H1 (cell line): ENCODE measurements around the gene GMNC. TPM values are rescaled to one million over a fixed set of nuclear protein-coding genes. Genes with fewer than 3 reads are reported as not detected.

Source experiments
- EGR1 ChIP-seq: IDR thresholded peaks from 2 replicates; pipeline ENCODE4 v1.6.1; 2011; ENCODE audit warnings: low read depth, low read length, borderline replicate concordance
- JUND ChIP-seq: IDR thresholded peaks from 2 replicates; pipeline ENCODE4 v1.6.1; 2011; ENCODE audit warnings: mild to moderate bottlenecking, improper control_type of control experiment, low read length
- TCF12 ChIP-seq: IDR thresholded peaks from 2 replicates; pipeline ENCODE4 v1.6.1; 2011; ENCODE audit warnings: low read depth, mild to moderate bottlenecking, low read length
- polyA plus RNA-seq, 7 experiments: library from polyadenylated mRNA; depleted of rRNA in 3 of 7; stranded (reverse) in 5 of 7; unstranded in 2 of 7; fragments of >200 nt in 5 of 7; fragments of 200-250 nt in 2 of 7; gene quantifications; 1 replicate in 5 of 7; 2 replicates in 1 of 7; 4 replicates in 1 of 7; pipeline versions ENCODE4 v1.2.1 to v1.2.3, GENCODE V29; 2011 to 2013; ENCODE audit warnings: missing spikeins in 2 of 7, mixed read lengths in 2 of 7
- total RNA-seq: library from RNA; stranded (reverse); fragmentation: NEBNext Ultra II Directional; extraction: Animal tissue kit (Norgen Biotek cat#: 25700); gene quantifications from 2 replicates; pipeline ENCODE4 v1.2.1, GENCODE V29; 2021

The GMNC gene
- total and polyA plus RNA-seq, 2 of the 8 experiments (the other 6 are each of a cell fraction or from before 2014, with no cell fraction given), result 0.05 to 0.24 TPM

DNA sequence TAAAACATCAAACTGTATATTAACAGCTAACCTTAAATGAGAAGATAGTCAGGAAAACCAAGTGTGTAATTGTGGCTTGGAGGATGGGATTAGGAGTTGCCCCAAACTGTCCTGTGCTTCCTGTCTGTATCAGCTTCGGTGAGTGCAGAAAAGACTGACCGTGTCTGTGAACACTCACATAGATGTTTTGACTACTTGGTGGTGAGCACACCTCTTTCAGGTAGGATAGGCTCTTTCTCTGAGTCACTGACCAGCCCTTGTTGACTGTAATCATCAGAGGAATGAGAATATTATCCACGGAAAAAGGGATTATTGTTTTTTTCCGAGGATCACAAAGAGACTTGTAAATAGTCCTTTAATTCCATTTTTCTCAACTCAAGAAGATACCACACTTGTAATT is 51.5 kb downstream of the GMNC start (continued):
- no peak for TF ChIP-seq JUND
- TF ChIP-seq EGR1, result no peak
- TF ChIP-seq TCF12, result no peak
